ENCODE measurements around the gene GDF2. TPM values are rescaled to one million over a fixed set of nuclear protein-coding genes. Genes with fewer than 3 reads are reported as not detected.

GDF2 gene
- total RNA-seq, 1 donor from 2014 or later: not detected

- Histone ChIP-seq H3K36me3 (no peaks in the 10 kb centered on the region), H3K4me1 (no peaks in the 10 kb centered on the region), H3K9me3 (no peaks in the 10 kb centered on the region), H3K27ac (no peak overlapping the region), H3K4me3 (no peak overlapping the region), H3K27me3 (peaks cover 3% of the 10 kb centered on the region)
- DNase-seq: no peak
- intact Hi-C loops (cut with DNase I): no loop called here
- no peak for ATAC-seq
- TF ChIP-seq, protein P1, sequence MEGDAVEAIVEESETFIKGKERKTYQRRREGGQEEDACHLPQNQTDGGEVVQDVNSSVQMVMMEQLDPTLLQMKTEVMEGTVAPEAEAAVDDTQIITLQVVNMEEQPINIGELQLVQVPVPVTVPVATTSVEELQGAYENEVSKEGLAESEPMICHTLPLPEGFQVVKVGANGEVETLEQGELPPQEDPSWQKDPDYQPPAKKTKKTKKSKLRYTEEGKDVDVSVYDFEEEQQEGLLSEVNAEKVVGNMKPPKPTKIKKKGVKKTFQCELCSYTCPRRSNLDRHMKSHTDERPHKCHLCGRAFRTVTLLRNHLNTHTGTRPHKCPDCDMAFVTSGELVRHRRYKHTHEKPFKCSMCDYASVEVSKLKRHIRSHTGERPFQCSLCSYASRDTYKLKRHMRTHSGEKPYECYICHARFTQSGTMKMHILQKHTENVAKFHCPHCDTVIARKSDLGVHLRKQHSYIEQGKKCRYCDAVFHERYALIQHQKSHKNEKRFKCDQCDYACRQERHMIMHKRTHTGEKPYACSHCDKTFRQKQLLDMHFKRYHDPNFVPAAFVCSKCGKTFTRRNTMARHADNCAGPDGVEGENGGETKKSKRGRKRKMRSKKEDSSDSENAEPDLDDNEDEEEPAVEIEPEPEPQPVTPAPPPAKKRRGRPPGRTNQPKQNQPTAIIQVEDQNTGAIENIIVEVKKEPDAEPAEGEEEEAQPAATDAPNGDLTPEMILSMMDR (IDR thresholded peaks at IDR 0.05): no peak
Measured at GRCh38 chr10:47374611-47375536, 52.6 kb downstream of the GDF2 start.

GRCh38 chr10:47376522-47377220 is 54.4 kb downstream of the GDF2 start:
- no peaks in the 10 kb centered on the region for H3K9me3 ChIP-seq
- H3K36me3 ChIP-seq: no peaks in the 10 kb centered on the region
- no peak overlapping the region for H3K4me3 ChIP-seq
- ATAC-seq (no peak), DNase-seq (no peak)
- peaks cover 3% of the 10 kb centered on the region for H3K27me3 ChIP-seq
- TF ChIP-seq, protein P1 (IDR thresholded peaks at IDR 0.05): no peak
- no peak overlapping the region for H3K27ac ChIP-seq
- intact Hi-C loops (cut with DNase I): no loop called here
- no peaks in the 10 kb centered on the region for H3K4me1 ChIP-seq

Other genes starting within 250 kb of the GDF2 start
- gene GDF10, start 22.3 kb upstream of the GDF2 start, total RNA-seq: 16.8 TPM
- gene RBP3, start 25.9 kb downstream of the GDF2 start, total RNA-seq: not detected
- 0.41 TPM for gene ZNF488, start 61.8 kb downstream of the GDF2 start, total RNA-seq
- gene ANXA8, start 161.7 kb downstream of the GDF2 start, total RNA-seq: 39.5 TPM
- gene FAM25G, start 169.2 kb downstream of the GDF2 start, total RNA-seq: not detected
- 6.0 TPM for gene AGAP9, start 201.2 kb downstream of the GDF2 start, total RNA-seq

All from upper lobe of right lung (tissue), 1 donor.